Measurements from ENCODE around the gene MEX3B.
"Not testable (repeated sequence)": the region's sequence is repeated elsewhere in the genome, so short reads cannot be mapped to it uniquely, and the experiment has no call there.

MEX3B gene

DNA sequence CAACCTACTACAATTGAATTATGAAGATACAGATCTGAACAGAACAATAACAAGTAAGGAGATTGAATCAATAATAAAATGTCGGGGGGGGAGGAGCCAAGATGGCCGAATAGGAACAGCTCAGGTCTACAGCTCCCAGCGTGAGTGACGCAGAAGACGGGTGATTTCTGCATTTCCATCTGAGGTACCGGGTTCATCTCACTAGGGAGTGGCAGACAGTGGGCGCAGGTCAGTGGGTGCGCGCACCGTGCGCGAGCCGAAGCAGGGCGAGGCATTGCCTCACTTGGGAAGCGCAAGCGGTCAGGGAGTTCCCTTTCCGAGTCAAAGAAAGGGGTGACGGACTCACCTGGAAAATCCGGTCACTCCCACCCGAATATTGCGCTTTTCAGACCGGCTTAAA is 50.7 kb downstream of the MEX3B start:
- not testable (repeated sequence) for DNase-seq

DNA sequence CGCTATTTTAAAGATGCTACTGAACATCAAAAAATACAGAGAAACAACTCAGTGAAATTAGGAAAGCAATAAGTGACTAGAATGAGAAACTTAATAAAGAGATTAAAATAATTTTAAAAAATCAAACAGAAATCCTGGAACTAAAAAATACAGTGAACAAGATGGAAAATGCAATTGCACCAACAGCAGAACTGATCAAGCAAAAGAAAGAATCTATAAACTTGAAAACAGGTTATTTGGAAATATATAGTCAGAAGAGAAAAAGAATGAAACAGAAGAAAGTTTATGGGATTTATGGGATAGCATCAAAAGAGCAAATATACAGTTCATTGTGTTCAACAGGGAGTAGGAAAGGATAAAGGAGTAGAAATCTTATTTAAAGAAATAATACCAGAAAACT is 53.3 kb downstream of the MEX3B start:
- DNase-seq, result no peak

Measured in DMS79 treated with DMSO at 0.1 percent for 48 hours (cell line).